Measurements from ENCODE around the gene SCFD1.

DNA sequence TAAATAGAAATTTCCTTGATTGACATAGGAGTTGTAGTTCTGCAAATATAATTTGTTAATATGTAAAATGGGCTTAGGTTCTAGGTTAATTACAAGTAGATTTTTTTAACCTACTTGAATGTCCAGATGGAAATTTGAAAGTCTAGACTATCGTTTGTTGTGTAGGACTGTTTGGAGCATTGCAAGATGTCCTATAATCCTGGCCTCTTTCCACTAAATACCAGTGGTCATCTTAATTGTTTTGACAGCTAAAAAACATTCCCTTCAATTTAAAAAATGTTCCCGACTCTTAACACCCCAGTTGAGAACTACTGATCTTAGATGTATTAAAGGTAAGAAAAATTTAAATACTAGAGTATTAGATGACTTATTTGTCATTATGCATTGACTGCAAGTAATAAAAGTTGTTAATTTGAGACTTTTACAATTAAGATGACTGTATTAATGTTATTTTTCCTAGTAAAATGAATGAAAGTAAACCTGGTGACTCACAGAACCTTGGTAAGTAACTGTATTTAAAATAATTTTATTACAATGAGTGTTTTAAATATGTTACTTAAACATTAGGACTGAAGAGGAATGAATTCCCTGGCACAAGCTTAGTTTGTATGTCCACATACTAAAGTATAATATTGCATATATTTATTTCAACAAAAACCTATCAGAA, 41.4 kb upstream of the SCFD1 start:
- TF ChIP-seq, protein P1, sequence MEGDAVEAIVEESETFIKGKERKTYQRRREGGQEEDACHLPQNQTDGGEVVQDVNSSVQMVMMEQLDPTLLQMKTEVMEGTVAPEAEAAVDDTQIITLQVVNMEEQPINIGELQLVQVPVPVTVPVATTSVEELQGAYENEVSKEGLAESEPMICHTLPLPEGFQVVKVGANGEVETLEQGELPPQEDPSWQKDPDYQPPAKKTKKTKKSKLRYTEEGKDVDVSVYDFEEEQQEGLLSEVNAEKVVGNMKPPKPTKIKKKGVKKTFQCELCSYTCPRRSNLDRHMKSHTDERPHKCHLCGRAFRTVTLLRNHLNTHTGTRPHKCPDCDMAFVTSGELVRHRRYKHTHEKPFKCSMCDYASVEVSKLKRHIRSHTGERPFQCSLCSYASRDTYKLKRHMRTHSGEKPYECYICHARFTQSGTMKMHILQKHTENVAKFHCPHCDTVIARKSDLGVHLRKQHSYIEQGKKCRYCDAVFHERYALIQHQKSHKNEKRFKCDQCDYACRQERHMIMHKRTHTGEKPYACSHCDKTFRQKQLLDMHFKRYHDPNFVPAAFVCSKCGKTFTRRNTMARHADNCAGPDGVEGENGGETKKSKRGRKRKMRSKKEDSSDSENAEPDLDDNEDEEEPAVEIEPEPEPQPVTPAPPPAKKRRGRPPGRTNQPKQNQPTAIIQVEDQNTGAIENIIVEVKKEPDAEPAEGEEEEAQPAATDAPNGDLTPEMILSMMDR (IDR thresholded peaks at IDR 0.05): no peak
- TF ChIP-seq EP300 (IDR thresholded peaks at IDR 0.05) (no peak), POLR2AphosphoS5 (IDR thresholded peaks at IDR 0.05) (no peak)

Data from upper lobe of left lung (tissue), 4 donors.